Activated B cell treated with CpG ODN at 0.5 μM for 24 hours (primary cell): ENCODE results near the gene ANO3. TPM values are rescaled to one million over a fixed set of nuclear protein-coding genes. Genes with fewer than 3 reads are reported as not detected.

ENCODE experiments used
- ATAC-seq: fragments of 200-7000 bp; cut with Tn5 transposase; one replicate; pipeline ENCODE4 v1.10.0; 2021; ENCODE audit warnings: low read depth, mild to moderate bottlenecking, moderate library complexity
- CTCF ChIA-PET: fragments of 350-600 bp; sonication (Branson Sonifier 250); formaldehyde crosslinking; loops from one replicate; lab custom pipeline; 2021; ENCODE audit warnings: antibody characterized with exemption; lab: Charles Lee
- POLR2A ChIA-PET: fragments of 350-600 bp; sonication (Branson Sonifier 250); formaldehyde crosslinking; loops from one replicate; lab custom pipeline; 2021; ENCODE audit warnings: antibody characterized with exemption; lab: Charles Lee
- DNase-seq: peaks from one replicate; pipeline ENCODE4 v3.0.0; 2022
- H3K27ac Mint-ChIP-seq: one replicate; pipeline ENCODE4 v1.8.0; 2020; ENCODE audit warnings: mixed read lengths
- H3K27me3 Mint-ChIP-seq: one replicate; pipeline ENCODE4 v1.8.0; 2021; ENCODE audit warnings: mixed read lengths
- H3K36me3 Mint-ChIP-seq: one replicate; pipeline ENCODE4 v1.8.0; 2021; ENCODE audit warnings: low read depth, mixed read lengths
- H3K4me1 Mint-ChIP-seq: one replicate; pipeline ENCODE4 v1.8.0; 2021; ENCODE audit warnings: mixed read lengths
- H3K4me3 Mint-ChIP-seq: one replicate; pipeline ENCODE4 v1.8.0; 2020; ENCODE audit warnings: mild to moderate bottlenecking, mixed read lengths
- H3K9me3 Mint-ChIP-seq: one replicate; pipeline ENCODE4 v1.8.0; 2020; ENCODE audit warnings: mixed read lengths
- intact Hi-C: fragments of 100-400 bp; cut with micrococcal nuclease; formaldehyde crosslinking; loops from one replicate; pipeline ENCODE4 v1.15.1; 2024
- total RNA-seq: library from RNA; stranded (reverse); gene quantifications from 2 replicates; pipeline ENCODE4 v1.2.3, GENCODE V29; 2022
- TF ChIP-seq, protein P1 (sequence below): fragments of 200-600 bp; IDR thresholded peaks from one replicate; pipeline ENCODE4 v1.8.0; 2022; ENCODE audit warnings: antibody characterized with exemption, mild to moderate bottlenecking

The ANO3 gene
- total RNA-seq, 1 donor from 2014 or later, result not detected

DNA sequence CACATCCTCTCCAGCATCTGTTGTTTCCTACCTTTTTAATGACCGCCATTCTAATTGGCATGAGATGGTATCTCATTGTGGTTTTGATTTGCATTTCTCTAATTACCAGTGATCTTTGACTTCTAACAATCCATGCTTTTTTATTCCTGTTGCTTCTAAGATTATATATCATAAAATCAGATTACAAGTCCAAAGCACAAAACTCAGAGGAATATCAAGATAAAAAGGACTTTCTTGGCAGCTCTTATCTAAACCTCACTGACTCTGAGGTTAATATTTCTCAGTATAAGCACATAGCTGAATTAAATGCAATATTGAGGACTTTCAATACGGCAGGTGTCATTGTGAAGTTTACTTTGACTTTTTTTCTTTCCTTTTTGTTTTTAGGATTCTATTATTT, 378.6 kb downstream of the ANO3 start:
- H3K4me1 Mint-ChIP-seq, result no peaks in the 10 kb centered on the region
- intact Hi-C loops, result no loop called here
- H3K4me3 Mint-ChIP-seq, result no peak overlapping the region
- H3K27me3 Mint-ChIP-seq, result no peaks in the 10 kb centered on the region
- CTCF ChIA-PET, result no interaction called here
- ATAC-seq, result no peak
- no peak for DNase-seq
- no peak overlapping the region for H3K27ac Mint-ChIP-seq
- POLR2A ChIA-PET, result no interaction called here
- no peaks in the 10 kb centered on the region for H3K36me3 Mint-ChIP-seq
- TF ChIP-seq, protein P1, sequence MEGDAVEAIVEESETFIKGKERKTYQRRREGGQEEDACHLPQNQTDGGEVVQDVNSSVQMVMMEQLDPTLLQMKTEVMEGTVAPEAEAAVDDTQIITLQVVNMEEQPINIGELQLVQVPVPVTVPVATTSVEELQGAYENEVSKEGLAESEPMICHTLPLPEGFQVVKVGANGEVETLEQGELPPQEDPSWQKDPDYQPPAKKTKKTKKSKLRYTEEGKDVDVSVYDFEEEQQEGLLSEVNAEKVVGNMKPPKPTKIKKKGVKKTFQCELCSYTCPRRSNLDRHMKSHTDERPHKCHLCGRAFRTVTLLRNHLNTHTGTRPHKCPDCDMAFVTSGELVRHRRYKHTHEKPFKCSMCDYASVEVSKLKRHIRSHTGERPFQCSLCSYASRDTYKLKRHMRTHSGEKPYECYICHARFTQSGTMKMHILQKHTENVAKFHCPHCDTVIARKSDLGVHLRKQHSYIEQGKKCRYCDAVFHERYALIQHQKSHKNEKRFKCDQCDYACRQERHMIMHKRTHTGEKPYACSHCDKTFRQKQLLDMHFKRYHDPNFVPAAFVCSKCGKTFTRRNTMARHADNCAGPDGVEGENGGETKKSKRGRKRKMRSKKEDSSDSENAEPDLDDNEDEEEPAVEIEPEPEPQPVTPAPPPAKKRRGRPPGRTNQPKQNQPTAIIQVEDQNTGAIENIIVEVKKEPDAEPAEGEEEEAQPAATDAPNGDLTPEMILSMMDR, result no peak
- H3K9me3 Mint-ChIP-seq, result no peaks in the 10 kb centered on the region

DNA sequence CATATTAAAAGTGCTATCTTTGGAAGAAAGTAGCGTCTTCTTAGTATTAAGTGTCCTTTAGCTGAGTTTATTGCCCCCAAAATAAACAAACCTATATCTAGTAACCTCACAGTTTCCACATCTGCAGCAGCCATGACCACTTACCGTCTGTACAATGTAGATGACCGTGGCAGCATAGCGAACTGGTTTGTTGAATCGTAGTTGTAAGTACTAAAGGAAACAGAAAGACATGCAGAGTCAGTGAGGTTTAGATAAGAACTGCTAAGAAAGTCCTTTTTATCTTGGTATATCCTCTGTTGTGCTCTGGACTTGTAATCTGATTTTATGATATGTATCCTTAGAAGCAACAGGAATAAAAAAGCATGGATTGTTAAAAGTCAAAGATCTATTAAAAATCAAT, 380.6 kb downstream of the ANO3 start:
- no peak for DNase-seq
- ATAC-seq, result no peak
- Mint-ChIP-seq H3K27ac (no peak overlapping the region), H3K4me1 (no peaks in the 10 kb centered on the region), H3K4me3 (no peak overlapping the region), H3K27me3 (no peaks in the 10 kb centered on the region), H3K36me3 (no peaks in the 10 kb centered on the region), H3K9me3 (no peaks in the 10 kb centered on the region)
- intact Hi-C loops, result no loop called here
- ChIA-PET POLR2A (no interaction called here), CTCF (no interaction called here)
- TF ChIP-seq, protein P1, result no peak

Other genes starting within 250 kb of the ANO3 start
- gene MUC15, start 240.1 kb downstream of the ANO3 start, total RNA-seq, result not detected in 2 replicates